ENCODE measurements around the gene EMP2. TPM values are rescaled to one million over a fixed set of nuclear protein-coding genes. Genes with fewer than 3 reads are reported as not detected.
"Not testable (repeated sequence)": the region's sequence is repeated elsewhere in the genome, so short reads cannot be mapped to it uniquely, and the experiment has no call there.

EMP2 gene
- total RNA-seq, 4 donors from 2014 or later, result 108 to 121 (median 109) TPM

DNA sequence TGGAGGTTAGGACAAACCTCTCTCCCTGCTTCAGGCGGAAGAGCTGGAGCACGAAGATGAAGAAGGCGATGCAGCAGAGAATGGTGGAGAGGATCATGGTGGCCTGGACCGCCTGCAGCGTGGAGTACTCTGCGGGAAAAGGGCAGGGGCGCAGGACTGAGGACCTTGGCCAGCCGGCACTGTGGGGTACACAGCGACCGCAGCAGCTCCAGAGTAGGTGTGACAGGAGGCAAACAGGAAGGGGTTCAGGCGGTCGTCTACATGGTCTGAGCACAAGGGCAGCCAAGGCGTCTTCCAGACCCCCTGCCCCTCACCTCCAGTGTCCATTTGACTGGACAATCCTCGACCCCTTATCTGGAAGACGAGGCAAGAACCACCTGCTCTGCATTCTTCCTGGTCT, 42.5 kb downstream of the EMP2 start:
- Histone ChIP-seq H3K4me1 (peaks cover 0 to 45% (median 0%) of the 10 kb centered on the region in 3 donors), H3K9me3 (no peaks in the 10 kb centered on the region), H3K27ac (peak overlapping the region in 3 of 4 donors; percentile 57 to 83 (median 74)), H3K36me3 (peaks cover 15 to 100% (median 39%) of the 10 kb centered on the region in 3 donors), H3K4me3 (no peak overlapping the region), H3K27me3 (no peaks in the 10 kb centered on the region)
- WGBS, 2 donors, result 83% methylated on average over 4 to 14 of the region's 15 CpGs
- TF ChIP-seq, protein P1, sequence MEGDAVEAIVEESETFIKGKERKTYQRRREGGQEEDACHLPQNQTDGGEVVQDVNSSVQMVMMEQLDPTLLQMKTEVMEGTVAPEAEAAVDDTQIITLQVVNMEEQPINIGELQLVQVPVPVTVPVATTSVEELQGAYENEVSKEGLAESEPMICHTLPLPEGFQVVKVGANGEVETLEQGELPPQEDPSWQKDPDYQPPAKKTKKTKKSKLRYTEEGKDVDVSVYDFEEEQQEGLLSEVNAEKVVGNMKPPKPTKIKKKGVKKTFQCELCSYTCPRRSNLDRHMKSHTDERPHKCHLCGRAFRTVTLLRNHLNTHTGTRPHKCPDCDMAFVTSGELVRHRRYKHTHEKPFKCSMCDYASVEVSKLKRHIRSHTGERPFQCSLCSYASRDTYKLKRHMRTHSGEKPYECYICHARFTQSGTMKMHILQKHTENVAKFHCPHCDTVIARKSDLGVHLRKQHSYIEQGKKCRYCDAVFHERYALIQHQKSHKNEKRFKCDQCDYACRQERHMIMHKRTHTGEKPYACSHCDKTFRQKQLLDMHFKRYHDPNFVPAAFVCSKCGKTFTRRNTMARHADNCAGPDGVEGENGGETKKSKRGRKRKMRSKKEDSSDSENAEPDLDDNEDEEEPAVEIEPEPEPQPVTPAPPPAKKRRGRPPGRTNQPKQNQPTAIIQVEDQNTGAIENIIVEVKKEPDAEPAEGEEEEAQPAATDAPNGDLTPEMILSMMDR (IDR thresholded peaks at IDR 0.05), result no peak
- TF ChIP-seq POLR2A (IDR thresholded peaks at IDR 0.05), result no peak
- intact Hi-C loops (cut with DNase I), result no loop called here
- DNase-seq, result no peak

DNA sequence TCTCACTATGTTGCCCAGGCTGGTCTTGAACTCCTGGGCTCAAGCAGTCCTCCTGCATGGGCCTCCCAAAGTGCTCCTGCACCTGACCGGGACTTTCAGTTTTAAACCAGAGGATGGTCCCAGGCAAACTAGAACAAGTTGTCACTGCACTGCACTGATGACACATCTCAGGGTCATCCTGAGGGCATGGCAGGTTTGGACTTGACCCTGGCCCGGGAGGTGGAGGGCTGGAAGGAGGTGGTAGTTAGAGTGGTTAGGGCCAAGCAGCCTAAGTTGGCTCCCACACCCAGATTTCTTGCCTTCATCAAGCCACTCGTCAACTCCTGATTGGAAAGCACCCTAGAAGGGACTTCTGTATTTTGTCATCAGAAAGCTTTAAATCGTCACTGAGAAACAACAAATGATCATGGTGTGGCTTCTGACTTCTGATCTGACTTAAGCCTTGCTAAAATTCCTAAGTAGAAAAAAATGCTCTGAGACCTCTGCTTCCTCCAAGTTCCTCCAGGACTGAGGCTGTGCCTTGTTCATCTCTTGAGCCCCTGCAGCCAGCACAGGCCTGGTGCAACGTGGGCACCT, 43.5 kb downstream of the EMP2 start:
- peaks cover 12 to 100% (median 38%) of the 10 kb centered on the region in 3 donors for H3K36me3 ChIP-seq
- WGBS, 2 donors, result 39 to 66% methylated on average over 3 to 4 of the region's 5 CpGs
- intact Hi-C loops (cut with DNase I), result no loop called here
- H3K27me3 ChIP-seq, result no peaks in the 10 kb centered on the region
- DNase-seq, result no peak
- H3K4me1 ChIP-seq, result peaks cover 0 to 45% (median 0%) of the 10 kb centered on the region in 3 donors
- H3K9me3 ChIP-seq, result no peaks in the 10 kb centered on the region
- H3K4me3 ChIP-seq, result no peak overlapping the region
- peak overlapping the region in 3 of 4 donors; percentile 57 to 83 (median 74) for H3K27ac ChIP-seq
- no peak for TF ChIP-seq POLR2A (IDR thresholded peaks at IDR 0.05)
- TF ChIP-seq, protein P1 (IDR thresholded peaks at IDR 0.05), result no peak

DNA sequence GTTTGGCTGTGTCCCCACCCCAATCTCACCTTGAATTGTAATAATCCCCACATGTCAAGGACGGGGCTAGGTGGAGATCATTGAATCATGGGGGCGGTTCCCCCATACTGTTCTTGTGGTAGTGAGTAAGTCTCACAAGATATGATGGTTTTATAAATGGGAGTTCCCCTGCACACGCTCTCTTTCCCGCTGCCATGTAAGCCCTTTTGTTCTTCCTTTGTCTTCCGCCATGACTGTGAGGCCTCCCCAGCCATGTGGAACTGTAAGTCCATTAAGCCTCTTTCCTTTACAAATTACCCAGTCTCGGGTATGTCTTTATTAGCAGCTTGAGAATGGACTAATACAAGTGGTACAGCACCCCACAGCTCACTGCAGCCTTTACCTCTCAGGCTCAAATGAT, 44.1 kb downstream of the EMP2 start:
- DNase-seq; H3K9me3 ChIP-seq; H3K4me3 ChIP-seq; intact Hi-C loops (cut with DNase I); H3K27me3 ChIP-seq: not testable (repeated sequence)
- Histone ChIP-seq H3K27ac (peak overlapping the region in 3 of 4 donors; percentile 57 to 83 (median 74)), H3K4me1 (peaks cover 0 to 50% (median 0%) of the 10 kb centered on the region in 3 donors), H3K36me3 (peaks cover 18 to 100% (median 38%) of the 10 kb centered on the region in 3 donors)
- WGBS, 2 donors, result 51 to 68% methylated on average over 4 to 6 of the region's 6 CpGs

DNA sequence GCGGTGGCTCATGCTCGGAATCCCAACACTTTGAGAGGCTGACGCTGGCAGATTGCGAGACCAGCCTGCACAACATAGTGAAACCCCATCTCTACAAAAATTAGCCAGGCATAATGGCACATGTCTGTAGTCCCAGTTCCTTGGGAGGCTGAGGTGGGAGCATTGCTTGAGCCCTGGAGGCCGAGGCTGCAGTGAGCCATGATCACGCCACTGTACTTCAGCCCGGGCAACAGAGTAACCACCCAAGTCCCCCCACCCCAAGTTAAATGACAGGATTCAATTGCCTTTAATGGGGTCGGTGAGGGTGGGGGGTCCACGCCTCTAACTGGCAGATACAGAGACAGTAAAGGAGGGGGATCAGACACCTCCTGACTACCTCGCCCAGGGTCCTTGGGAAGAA, 44.9 kb downstream of the EMP2 start:
- peaks cover 20 to 100% (median 38%) of the 10 kb centered on the region in 3 donors for H3K36me3 ChIP-seq
- H3K4me3 ChIP-seq, result no peak overlapping the region
- no peaks in the 10 kb centered on the region for H3K9me3 ChIP-seq
- H3K4me1 ChIP-seq, result peaks cover 0 to 50% (median 0%) of the 10 kb centered on the region in 3 donors
- DNase-seq, result no peak
- H3K27ac ChIP-seq, result peak overlapping the region in 3 of 4 donors; percentile 57 to 83 (median 74)
- intact Hi-C loops (cut with DNase I), result no loop called here
- no peaks in the 10 kb centered on the region for H3K27me3 ChIP-seq
- no peak for TF ChIP-seq POLR2A (IDR thresholded peaks at IDR 0.05)
- TF ChIP-seq, protein P1 (IDR thresholded peaks at IDR 0.05), result no peak
- WGBS, 2 donors, result 75 to 88% methylated on average over 4 to 8 of the region's 10 CpGs

DNA sequence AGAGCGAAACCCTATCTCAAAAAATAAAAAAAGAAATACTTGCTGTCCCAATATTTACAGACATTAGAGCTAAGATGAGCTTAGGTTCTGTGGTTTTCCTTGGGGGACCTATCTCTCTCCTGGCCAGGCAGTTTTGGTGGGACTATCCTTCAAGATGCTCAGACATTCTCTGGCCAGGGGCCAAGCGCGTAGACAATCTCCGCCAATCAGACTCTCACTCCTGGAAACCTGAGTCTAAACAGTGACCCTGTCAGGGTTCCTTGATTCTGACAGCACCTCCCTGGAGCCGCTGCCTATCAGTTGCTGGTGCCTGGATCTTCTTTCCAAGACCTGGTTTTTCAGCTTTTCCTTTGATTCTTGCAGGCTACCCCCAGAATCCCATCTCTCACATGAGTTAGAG, 45.6 kb downstream of the EMP2 start:
- no peak overlapping the region for H3K4me3 ChIP-seq
- WGBS, 2 donors, result 90 to 92% methylated on average over 5 of the region's 5 CpGs
- no peak overlapping the region for H3K27ac ChIP-seq
- intact Hi-C loops (cut with DNase I), result no loop called here
- H3K36me3 ChIP-seq, result peaks cover 20 to 100% (median 38%) of the 10 kb centered on the region in 3 donors
- peaks cover 0 to 44% (median 0%) of the 10 kb centered on the region in 3 donors for H3K4me1 ChIP-seq
- DNase-seq, result no peak
- no peaks in the 10 kb centered on the region for H3K9me3 ChIP-seq
- TF ChIP-seq, protein P1 (IDR thresholded peaks at IDR 0.05), result no peak
- TF ChIP-seq POLR2A (IDR thresholded peaks at IDR 0.05), result no peak
- no peaks in the 10 kb centered on the region for H3K27me3 ChIP-seq

DNA sequence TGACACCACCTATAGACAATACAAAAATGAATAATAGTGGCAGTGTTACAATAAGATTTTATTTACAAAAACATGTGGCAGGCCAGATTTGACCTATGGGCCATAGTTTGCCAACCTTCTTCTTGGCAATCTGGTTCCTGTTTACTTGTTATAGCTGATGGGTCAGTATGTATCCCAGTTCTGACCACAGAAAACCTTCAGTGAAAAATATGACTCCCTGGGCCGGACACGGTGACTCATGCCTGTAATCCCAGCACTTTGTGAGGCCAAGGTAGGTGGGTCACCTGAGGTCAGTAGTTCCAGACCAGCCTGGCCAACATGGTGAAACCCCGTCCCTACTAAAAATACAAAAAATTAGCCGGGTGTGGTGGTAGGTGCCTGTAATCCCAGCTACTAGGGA, 46.8 kb downstream of the EMP2 start:
- Histone ChIP-seq H3K4me1 (peaks cover 0 to 33% (median 0%) of the 10 kb centered on the region in 3 donors), H3K27ac (peak overlapping the region in 2 of 4 donors; percentile 28 to 41), H3K36me3 (peaks cover 20 to 100% (median 35%) of the 10 kb centered on the region in 3 donors)
- 67 to 73% methylated on average over 1 to 4 of the region's 4 CpGs for WGBS, 2 donors
- H3K4me3 ChIP-seq; DNase-seq; H3K27me3 ChIP-seq; intact Hi-C loops (cut with DNase I); H3K9me3 ChIP-seq: not testable (repeated sequence)

Data from esophagus squamous epithelium (tissue), 5 donors.